Neutrophil (primary cell): Measurements from ENCODE around the gene DGCR8.

Experiments
- H3K27ac ChIP-seq: fragments of 200-600 bp; sonication (generic); 2 replicates; pipeline ENCODE4 v1.5.1; 2016; ENCODE audit warnings: mild to moderate bottlenecking, moderate library complexity
- H3K27me3 ChIP-seq: fragments of 200-600 bp; sonication (generic); 2 replicates; pipeline ENCODE4 v1.6.0; 2016; ENCODE audit warnings: mild to moderate bottlenecking
- H3K36me3 ChIP-seq: fragments of 200-600 bp; sonication (generic); 2 replicates; pipeline ENCODE4 v1.5.1; 2017
- H3K4me1 ChIP-seq, 2 experiments: fragments of 200-600 bp in 1 of 2; sonication (generic) in 1 of 2; 1 replicate in 1 of 2; 2 replicates in 1 of 2; pipeline versions ENCODE4 v1.5.1 to v1.6.1; 2013 to 2016; ENCODE audit warnings: low read depth in 1 of 2, low read length in 1 of 2, mild to moderate bottlenecking in 1 of 2, moderate library complexity in 1 of 2; ENCODE audit not compliant: control insufficient read depth in 1 of 2, insufficient read depth in 1 of 2
- H3K4me3 ChIP-seq, 2 experiments: fragments of 200-600 bp in 1 of 2; sonication (generic) in 1 of 2; 1 replicate in 1 of 2; 2 replicates in 1 of 2; pipeline ENCODE4 v1.5.1; 2013 to 2016; ENCODE audit warnings: low read depth in 1 of 2, low read length in 1 of 2, mild to moderate bottlenecking in 1 of 2, moderate library complexity in 1 of 2
- H3K9me3 ChIP-seq: fragments of 200-600 bp; sonication (generic); 2 replicates; pipeline ENCODE4 v1.5.1; 2016
- CTCF ChIP-seq: fragments of 200-600 bp; sonication (generic); IDR thresholded peaks from 2 replicates; pipeline ENCODE4 v1.5.1; 2016; ENCODE audit warnings: antibody characterized with exemption

Gene DGCR8

GRCh38 chr22:20062043-20062765 is 17.8 kb upstream of the DGCR8 start:
- Histone ChIP-seq H3K9me3 (no peaks in the 10 kb centered on the region), H3K4me1 (no peaks in the 10 kb centered on the region), H3K36me3 (peaks cover 91% of the 10 kb centered on the region), H3K27me3 (no peaks in the 10 kb centered on the region), H3K4me3 (no peak overlapping the region), H3K27ac (no peak overlapping the region)
- no peak for TF ChIP-seq CTCF

GRCh38 chr22:20062766-20063083 is 17.3 kb upstream of the DGCR8 start:
- no peaks in the 10 kb centered on the region for H3K27me3 ChIP-seq
- H3K27ac ChIP-seq: no peak overlapping the region
- H3K4me1 ChIP-seq: no peaks in the 10 kb centered on the region
- peaks cover 86% of the 10 kb centered on the region for H3K36me3 ChIP-seq
- no peaks in the 10 kb centered on the region for H3K9me3 ChIP-seq
- H3K4me3 ChIP-seq: no peak overlapping the region
- TF ChIP-seq CTCF: no peak

- no peaks in the 10 kb centered on the region for H3K4me1 ChIP-seq
- H3K27me3 ChIP-seq: no peaks in the 10 kb centered on the region
- TF ChIP-seq CTCF: no peak
- H3K27ac ChIP-seq: no peak overlapping the region
- H3K4me3 ChIP-seq: no peak overlapping the region
- H3K36me3 ChIP-seq: peaks cover 79% of the 10 kb centered on the region
- no peaks in the 10 kb centered on the region for H3K9me3 ChIP-seq
Measured at GRCh38 chr22:20063271-20064139, 16.5 kb upstream of the DGCR8 start.

GRCh38 chr22:20064140-20064480 is 15.9 kb upstream of the DGCR8 start:
- Histone ChIP-seq H3K27me3 (no peaks in the 10 kb centered on the region), H3K36me3 (peaks cover 73% of the 10 kb centered on the region), H3K9me3 (no peaks in the 10 kb centered on the region), H3K27ac (no peak overlapping the region), H3K4me1 (no peaks in the 10 kb centered on the region), H3K4me3 (no peak overlapping the region)
- TF ChIP-seq CTCF: no peak

GRCh38 chr22:20064545-20065262 is 15.3 kb upstream of the DGCR8 start:
- Histone ChIP-seq H3K36me3 (peaks cover 70% of the 10 kb centered on the region), H3K4me3 (no peak overlapping the region), H3K27me3 (no peaks in the 10 kb centered on the region), H3K9me3 (no peaks in the 10 kb centered on the region), H3K27ac (no peak overlapping the region), H3K4me1 (no peaks in the 10 kb centered on the region)
- TF ChIP-seq CTCF: no peak
